ENCODE results near the gene AVEN.
"Not testable (repeated sequence)": the region's sequence is repeated elsewhere in the genome, so short reads cannot be mapped to it uniquely, and the experiment has no call there.

The AVEN gene

GRCh38 chr15:33844186-33844585 lies 194.8 kb downstream of the AVEN start:
- no peak for DNase-seq

- DNase-seq: no peak
These were observed 198.4 kb downstream of the AVEN start for GRCh38 chr15:33840615-33841014.

- no peak for DNase-seq
These were observed 199.5 kb downstream of the AVEN start for GRCh38 chr15:33839540-33839939.

- DNase-seq: no peak
These were observed 201.7 kb downstream of the AVEN start for GRCh38 chr15:33837294-33837693.

- no peak for DNase-seq
These were observed 203.9 kb downstream of the AVEN start for GRCh38 chr15:33834892-33835743.

GRCh38 chr15:33831646-33832045 lies 207.4 kb downstream of the AVEN start:
- DNase-seq: no peak

GRCh38 chr15:33830351-33830750 lies 208.7 kb downstream of the AVEN start:
- no peak for DNase-seq

GRCh38 chr15:33826201-33826600 lies 212.8 kb downstream of the AVEN start:
- no peak for DNase-seq

GRCh38 chr15:33825453-33825852 lies 213.6 kb downstream of the AVEN start:
- no peak for DNase-seq

GRCh38 chr15:33823119-33823518 lies 215.9 kb downstream of the AVEN start:
- no peak for DNase-seq

GRCh38 chr15:33822479-33822878 lies 216.5 kb downstream of the AVEN start:
- DNase-seq: no peak

GRCh38 chr15:33819499-33819898 lies 219.5 kb downstream of the AVEN start:
- not testable (repeated sequence) for DNase-seq
